Spleen (tissue), 11 donors: ENCODE results near the gene TSC1. TPM values are rescaled to one million over a fixed set of nuclear protein-coding genes. Genes with fewer than 3 reads are reported as not detected.

ENCODE experiments used
- DNase-seq: peaks from one replicate; pipeline ENCODE4 v3.0.0-alpha.2; 2020
- H3K27ac ChIP-seq, 8 donors: fragments of 200-600 bp; sonication (generic) in 7 of 8; 1 replicate in 4 of 8; 2 replicates in 4 of 8; pipeline versions ENCODE4 v1.5.0 to v1.8.0; 2016 to 2021; ENCODE audit warnings: inconsistent platforms in 4 of 8, mild to moderate bottlenecking in 4 of 8, moderate library complexity in 1 of 8
- H3K27me3 ChIP-seq, 7 donors: fragments of 200-600 bp; sonication (generic) in 6 of 7; replicated peaks in 1 of 7; 1 replicate in 4 of 7; 2 replicates in 3 of 7; pipeline versions ENCODE4 v1.5.0 to v1.8.0; 2016 to 2021; ENCODE audit warnings: inconsistent platforms in 3 of 7, mild to moderate bottlenecking in 1 of 7
- H3K36me3 ChIP-seq, 6 donors: fragments of 200-600 bp; sonication (generic) in 5 of 6; 1 replicate in 4 of 6; 2 replicates in 2 of 6; pipeline versions ENCODE4 v1.5.0 to v1.8.0; 2016 to 2021; ENCODE audit warnings: inconsistent platforms in 2 of 6
- H3K4me1 ChIP-seq, 6 donors: fragments of 200-600 bp; sonication (generic) in 5 of 6; 1 replicate in 3 of 6; 2 replicates in 3 of 6; pipeline versions ENCODE4 v1.5.0 to v1.8.0; 2016 to 2021; ENCODE audit warnings: inconsistent platforms in 3 of 6
- H3K4me3 ChIP-seq, 8 donors: fragments of 200-600 bp; sonication (generic) in 7 of 8; 1 replicate in 4 of 8; 2 replicates in 4 of 8; pipeline versions ENCODE4 v1.5.0 to v1.8.0; 2016 to 2021; ENCODE audit warnings: inconsistent platforms in 4 of 8, mild to moderate bottlenecking in 4 of 8, moderate library complexity in 2 of 8
- H3K9me3 ChIP-seq, 8 donors: fragments of 200-600 bp; sonication (generic) in 7 of 8; 1 replicate in 4 of 8; 2 replicates in 4 of 8; pipeline versions ENCODE4 v1.5.0 to v1.8.0; 2016 to 2021; ENCODE audit warnings: inconsistent platforms in 4 of 8
- CTCF ChIP-seq, 11 experiments: fragments of 200-600 bp in 7 of 11; fragments of 450-650 bp in 4 of 11; sonication (generic) in 4 of 11; IDR thresholded peaks in 8 of 11; conservative IDR thresholded peaks in 3 of 11; 1 replicate in 7 of 11; 2 replicates in 4 of 11; pipeline versions ENCODE4 v1.4.0 to v1.8.0; 2016 to 2021; ENCODE audit warnings: antibody characterized with exemption in 11 of 11, inconsistent platforms in 4 of 11, mild to moderate bottlenecking in 1 of 11
- POLR2A ChIP-seq, 3 donors: fragments of 450-650 bp; IDR thresholded peaks; one replicate each; pipeline ENCODE4 v1.5.1; 2017; ENCODE audit warnings: antibody characterized with exemption in 3 of 3, mild to moderate bottlenecking in 1 of 3
- POLR2AphosphoS5 ChIP-seq, 3 donors: sonication (generic); formaldehyde crosslinking; IDR thresholded peaks; one replicate each; pipeline ENCODE4 v1.5.1; 2017; ENCODE audit warnings: antibody characterized with exemption in 3 of 3
- WGBS, 5 donors: extraction: QIAGEN DNeasy Blood & Tissue Kit in 3 of 5; methylation state at CpG; one replicate each; pipeline versions ENCODE4 v1.1.5 to v1.1.7; 2013 to 2018; 5-methylcytosine and 5-hydroxymethylcytosine counted together
- intact Hi-C: fragments of 100-400 bp; cut with DNase I; formaldehyde crosslinking; loops from one replicate; pipeline ENCODE4 v1.15.0; 2023; ENCODE audit warnings: low total_unique reads
- polyA plus RNA-seq, 3 donors: library from polyadenylated mRNA; stranded (reverse); fragments of 200-250 nt; gene quantifications; one replicate each; pipeline ENCODE4 v1.2.1, GENCODE V29; 2013
- total RNA-seq, 7 donors: library from RNA; depleted of rRNA in 3 of 7; stranded (reverse); fragments of >200 nt in 3 of 7; fragmentation: NEBNext Ultra II Directional in 4 of 7; extraction: Animal tissue kit (Norgen Biotek cat#: 25700) in 4 of 7; gene quantifications; one replicate each; pipeline versions ENCODE4 v1.1.0 to v1.2.1, GENCODE V29; 2016 to 2021
- donor health status: healthy with polysubstance abuse.
- donor health status: DM: no; HTN: no; CAD: no; lungs with moderate emphysema.
- donor health status: DM: no; HTN: no; CAD: no.
- donor health status: Bipolar disorder and iron deficiency.
- donor health status: healthy.
- donor health status: DM: no; HTN: no; CAD: no.
- donor health status: DM: yes; HTN: yes; CAD: no.

TSC1 gene
- total and polyA plus RNA-seq, 10 donors: 6.9 to 80.6 (median 51.6) TPM

GRCh38 chr9:132988244-132989013 is 44.0 kb upstream of the TSC1 start:
- DNase-seq: no peak
- H3K27ac ChIP-seq: no peak overlapping the region
- no peak overlapping the region for H3K4me3 ChIP-seq
- 88 to 90% (median 88%) methylated on average over 14 of the region's 14 CpGs for WGBS, 5 donors
- intact Hi-C loops: loop anchor here (10.0 kb wide), 1 partner anchor 56 kb away; no protein-coding TSS in a partner anchor
- H3K4me1 ChIP-seq: peaks cover 0 to 32% (median 16%) of the 10 kb centered on the region in 6 donors
- no peak for TF ChIP-seq POLR2A (IDR thresholded peaks at IDR 0.05)
- TF ChIP-seq CTCF (IDR thresholded peaks at IDR 0.05 in 8 of 11, conservative IDR thresholded peaks at IDR 0.05 in 3 of 11): no peak
- no peak for TF ChIP-seq POLR2AphosphoS5 (IDR thresholded peaks at IDR 0.05)
- peaks cover 0 to 83% (median 4%) of the 10 kb centered on the region in 7 donors for H3K27me3 ChIP-seq
- H3K36me3 ChIP-seq: no peaks in the 10 kb centered on the region
- no peaks in the 10 kb centered on the region for H3K9me3 ChIP-seq

- intact Hi-C loops: loop anchor here (10.0 kb wide), 1 partner anchor 58 kb away; no protein-coding TSS in a partner anchor
- no peak overlapping the region for H3K4me3 ChIP-seq
- no peak for DNase-seq
- no peaks in the 10 kb centered on the region for H3K36me3 ChIP-seq
- 48 to 79% (median 59%) methylated on average over 6 to 26 of the region's 26 CpGs for WGBS, 5 donors
- no peaks in the 10 kb centered on the region for H3K9me3 ChIP-seq
- H3K4me1 ChIP-seq: peaks cover 0 to 45% (median 26%) of the 10 kb centered on the region in 6 donors
- H3K27me3 ChIP-seq: peaks cover 0 to 82% (median 4%) of the 10 kb centered on the region in 7 donors
- no peak for TF ChIP-seq POLR2A (IDR thresholded peaks at IDR 0.05)
- no peak for TF ChIP-seq CTCF (IDR thresholded peaks at IDR 0.05 in 8 of 11, conservative IDR thresholded peaks at IDR 0.05 in 3 of 11)
- TF ChIP-seq POLR2AphosphoS5 (IDR thresholded peaks at IDR 0.05): no peak
- H3K27ac ChIP-seq: no peak overlapping the region
Measured at GRCh38 chr9:132986640-132987620, 42.5 kb upstream of the TSC1 start.

- peaks cover 0 to 82% (median 0%) of the 10 kb centered on the region in 7 donors for H3K27me3 ChIP-seq
- H3K9me3 ChIP-seq: no peaks in the 10 kb centered on the region
- DNase-seq: no peak
- H3K4me1 ChIP-seq: peaks cover 0 to 38% (median 24%) of the 10 kb centered on the region in 6 donors
- TF ChIP-seq POLR2A (IDR thresholded peaks at IDR 0.05): no peak
- TF ChIP-seq POLR2AphosphoS5 (IDR thresholded peaks at IDR 0.05): no peak
- TF ChIP-seq CTCF (IDR thresholded peaks at IDR 0.05 in 8 of 11, conservative IDR thresholded peaks at IDR 0.05 in 3 of 11): no peak
- H3K27ac ChIP-seq: no peak overlapping the region
- H3K36me3 ChIP-seq: no peaks in the 10 kb centered on the region
- intact Hi-C loops: loop anchor here (10.0 kb wide), 1 partner anchor 59 kb away; no protein-coding TSS in a partner anchor
- H3K4me3 ChIP-seq: no peak overlapping the region
- 84 to 90% (median 88%) methylated on average over 13 of the region's 13 CpGs for WGBS, 5 donors
Measured at GRCh38 chr9:132986114-132986513, 41.7 kb upstream of the TSC1 start.
